NOMO-1 treated with dmso at 0.1 percent for 144 hours (cell line): Measurements from ENCODE around the gene PIP5K1C.
"Not testable (repeated sequence)": the region's sequence is repeated elsewhere in the genome, so short reads cannot be mapped to it uniquely, and the experiment has no call there.

ENCODE experiments used
- DNase-seq: peaks from one replicate; lab custom pipeline; 2025; ENCODE audit not compliant: unreplicated experiment; lab: John Stamatoyannopoulos, UW

PIP5K1C gene

GRCh38 chr19:3595521-3596061, 104.7 kb downstream of the PIP5K1C start:
- DNase-seq, result no peak

DNA sequence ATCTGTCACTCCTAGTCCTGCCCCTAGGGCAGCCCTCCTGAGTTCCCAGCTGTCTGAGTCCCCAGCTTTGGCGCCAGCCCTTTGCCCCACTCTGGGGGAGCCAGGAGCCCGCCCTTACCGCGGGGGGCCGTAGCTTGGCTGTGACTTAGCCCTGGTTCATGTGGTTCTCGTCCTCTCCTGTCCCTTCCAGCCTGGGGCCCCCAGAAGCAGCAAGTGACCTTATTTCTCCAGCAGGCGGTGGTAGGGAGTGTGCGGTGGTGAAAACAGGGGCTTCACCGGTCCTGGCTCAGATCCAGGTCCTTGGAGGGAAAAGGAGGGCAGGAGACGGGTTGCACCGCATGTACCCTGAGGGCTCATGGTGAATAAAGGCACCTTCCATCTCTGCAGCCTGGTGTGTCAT, 107.1 kb downstream of the PIP5K1C start:
- DNase-seq, result no peak

- DNase-seq, result no peak
Observed at GRCh38 chr19:3591876-3592613, 108.2 kb downstream of the PIP5K1C start.

- DNase-seq, result no peak
Observed at GRCh38 chr19:3590991-3591659, 109.1 kb downstream of the PIP5K1C start.

- no peak for DNase-seq
Observed at GRCh38 chr19:3589949-3590348, 110.3 kb downstream of the PIP5K1C start.

- DNase-seq, result no peak
Observed at GRCh38 chr19:3589439-3589838, 110.8 kb downstream of the PIP5K1C start.

DNA sequence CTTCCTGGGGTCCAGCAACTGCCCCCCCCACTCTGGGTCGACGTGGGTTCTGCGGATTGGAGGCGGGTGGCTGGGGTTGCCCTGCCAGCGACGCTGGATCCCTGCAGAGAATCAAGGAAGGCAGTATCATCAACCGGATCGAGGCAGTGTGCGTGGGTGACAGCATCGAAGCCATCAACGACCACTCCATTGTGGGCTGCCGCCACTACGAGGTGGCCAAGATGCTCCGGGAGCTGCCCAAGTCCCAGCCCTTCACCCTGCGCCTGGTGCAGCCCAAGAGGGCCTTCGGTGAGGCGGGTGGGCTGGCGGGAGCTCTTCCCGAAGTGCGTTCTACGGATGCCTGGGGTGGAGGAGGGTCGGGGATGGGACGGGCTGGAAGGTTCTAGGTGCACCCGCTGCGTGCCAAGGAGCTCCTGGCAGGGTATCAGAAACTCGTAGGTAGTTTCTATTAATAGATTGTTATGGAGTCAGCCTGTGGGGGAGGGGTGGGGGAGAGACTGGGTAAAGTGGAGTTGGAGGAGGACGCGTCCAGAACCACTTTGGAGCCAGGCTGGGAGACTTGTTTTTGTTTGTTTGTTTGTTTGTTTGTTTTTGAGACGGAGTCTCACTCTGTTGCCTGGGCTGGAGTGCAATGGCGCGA, 113.4 kb downstream of the PIP5K1C start:
- DNase-seq, result no peak

DNA sequence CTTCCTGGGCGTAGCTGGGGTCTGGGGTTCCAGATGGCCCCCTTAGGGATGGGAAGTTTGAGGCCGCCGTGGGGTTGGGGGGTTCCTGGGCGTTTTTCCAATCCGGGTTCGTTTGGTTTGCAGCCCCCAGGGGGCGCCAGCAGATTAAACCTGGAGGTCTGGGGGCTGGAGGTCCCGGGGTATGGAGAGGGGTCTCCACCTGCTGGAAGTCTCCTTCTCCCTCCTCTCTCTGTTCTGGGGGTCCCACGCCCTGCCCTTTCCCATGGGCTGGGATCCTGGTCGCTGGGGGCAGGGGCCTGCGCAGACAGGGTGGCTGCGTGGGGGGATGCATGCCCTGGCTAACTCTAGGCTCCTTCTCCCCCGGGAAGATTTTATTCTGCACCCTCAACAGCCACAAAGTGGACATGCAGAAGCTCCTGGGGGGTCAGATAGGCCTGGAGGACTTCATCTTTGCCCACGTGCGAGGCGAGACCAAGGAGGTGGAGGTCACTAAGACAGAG, 114.1 kb downstream of the PIP5K1C start:
- DNase-seq, result no peak

DNA sequence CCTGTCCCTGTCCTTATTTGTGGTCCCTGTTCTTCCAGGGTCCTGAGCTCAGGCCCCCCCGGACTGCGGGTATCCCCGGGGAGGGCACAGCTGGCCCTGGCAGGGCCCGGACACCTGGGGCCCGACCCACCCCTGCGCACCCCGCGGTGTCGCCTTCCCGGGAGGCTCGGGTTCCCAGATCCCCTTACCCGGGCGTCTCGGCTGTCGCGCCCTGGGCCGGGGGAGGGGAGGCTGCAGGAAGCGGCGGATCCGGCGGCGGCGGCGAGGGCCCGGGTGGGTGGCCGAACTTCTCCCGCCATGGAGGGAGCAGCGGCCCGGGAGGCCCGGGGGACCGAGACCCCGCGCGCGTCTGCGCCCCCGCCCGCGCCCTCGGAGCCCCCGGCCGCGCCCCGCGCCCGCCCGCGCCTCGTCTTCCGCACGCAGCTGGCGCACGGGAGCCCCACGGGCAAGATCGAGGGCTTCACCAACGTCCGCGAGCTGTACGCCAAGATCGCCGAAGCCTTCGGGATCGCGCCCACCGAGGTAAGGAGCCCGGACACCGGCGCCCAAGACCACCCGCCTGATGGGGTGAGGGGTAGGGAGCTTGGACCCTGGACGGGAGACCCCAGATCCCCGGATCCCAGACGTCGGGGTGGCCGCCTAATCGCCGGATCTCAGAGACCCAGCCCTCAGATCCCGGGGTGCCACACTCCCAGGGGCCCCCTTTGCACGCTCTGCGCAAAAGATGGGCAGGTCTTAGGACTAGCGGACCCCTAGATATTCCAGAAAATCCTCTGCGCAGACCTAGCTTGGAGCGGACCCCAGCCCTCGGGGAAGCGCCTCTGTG, 114.8 kb downstream of the PIP5K1C start, which contains the start of gene GIPC3:
GIPC3 (plus strand) TSS at position 178 of the 826 bp plus-strand sequence; CDS start at position 298, 120 bp downstream.
- DNase-seq, result no peak

DNA sequence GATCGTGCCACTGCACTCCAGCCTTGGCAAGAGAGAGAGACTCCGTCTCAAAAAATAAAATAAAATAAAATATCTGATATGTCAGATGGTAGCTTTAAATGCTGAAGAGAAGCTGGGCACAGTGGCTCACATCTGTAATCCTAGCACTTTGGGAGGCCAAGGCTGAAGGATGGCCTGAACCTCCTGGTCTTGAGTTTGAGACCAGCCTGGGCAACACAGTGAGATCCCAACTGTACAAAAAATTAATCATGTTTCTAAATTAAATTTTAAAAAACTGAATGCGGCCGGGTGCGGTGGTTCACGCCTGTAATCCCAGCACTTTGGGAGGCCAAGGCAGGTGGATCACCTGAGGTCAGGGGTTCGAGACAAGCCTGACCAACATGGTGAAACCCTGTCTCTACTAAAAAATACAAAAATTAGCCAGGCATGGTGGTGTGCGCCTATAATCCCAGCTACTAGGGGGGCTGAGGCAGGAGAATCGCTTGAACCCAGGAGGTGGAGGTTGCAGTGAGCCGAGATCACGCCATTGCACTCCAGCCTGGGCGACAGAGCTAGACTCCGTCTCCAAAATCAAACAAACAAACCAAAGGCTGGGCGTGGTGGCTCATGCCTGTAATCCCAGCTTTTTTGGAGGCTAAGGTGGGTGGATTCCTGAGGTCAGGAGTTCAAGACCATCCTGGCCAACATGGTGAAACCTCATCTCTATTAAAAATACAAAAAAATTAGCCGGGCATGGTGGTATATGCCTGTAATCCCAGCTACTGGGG, 116.0 kb downstream of the PIP5K1C start:
- not testable (repeated sequence) for DNase-seq

DNA sequence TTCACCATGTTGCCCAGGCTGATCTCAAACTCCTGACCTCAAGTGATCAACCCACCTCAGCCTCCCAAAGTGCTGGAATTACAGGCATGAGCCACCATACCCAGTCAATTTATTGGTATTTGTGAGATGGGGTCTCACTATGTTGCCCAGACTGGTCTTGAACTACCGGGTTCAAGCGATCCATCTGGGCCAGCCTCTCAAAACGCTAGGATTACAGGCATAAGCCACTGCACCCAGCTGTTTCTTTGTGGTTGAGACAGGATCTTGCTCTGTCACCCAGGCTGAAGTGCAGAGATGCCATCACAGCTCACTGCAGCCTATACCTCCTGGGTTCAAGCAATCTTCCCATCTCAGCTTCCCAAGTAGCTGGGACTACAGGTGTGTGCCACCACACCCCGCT, 118.5 kb downstream of the PIP5K1C start:
- DNase-seq, result not testable (repeated sequence)
